BLaER1 (cell line): ENCODE results near the gene BRI3.

Source experiments
- H3K27ac ChIP-seq: shearing (Covaris generic); formaldehyde crosslinking; 2 replicates; pipeline ENCODE4 v1.8.1; 2022
- H3K27me3 ChIP-seq: shearing (Covaris generic); formaldehyde crosslinking; 2 replicates; pipeline ENCODE4 v1.8.1; 2022
- H3K36me3 ChIP-seq: shearing (Covaris generic); formaldehyde crosslinking; 2 replicates; pipeline ENCODE4 v1.8.1; 2022
- H3K4me1 ChIP-seq: shearing (Covaris generic); formaldehyde crosslinking; 2 replicates; pipeline ENCODE4 v1.8.1; 2022
- H3K4me2 ChIP-seq: shearing (Covaris generic); formaldehyde crosslinking; 2 replicates; pipeline ENCODE4 v1.8.1; 2022
- H3K4me3 ChIP-seq: shearing (Covaris generic); formaldehyde crosslinking; 2 replicates; pipeline ENCODE4 v1.8.1; 2022
- H3K9ac ChIP-seq: shearing (Covaris generic); formaldehyde crosslinking; 2 replicates; pipeline ENCODE4 v1.8.1; 2022
- H3K9me3 ChIP-seq: shearing (Covaris generic); formaldehyde crosslinking; 2 replicates; pipeline ENCODE4 v1.8.1; 2022
- H4K20me1 ChIP-seq: shearing (Covaris generic); formaldehyde crosslinking; 2 replicates; pipeline ENCODE4 v1.8.1; 2022
- Cebpa-rat ChIP-seq: shearing (Covaris generic); IDR thresholded peaks from 2 replicates; pipeline ENCODE4 v1.8.1; 2022

BRI3 gene

GRCh38 chr7:98317366-98318040 lies 36.0 kb downstream of the BRI3 start:
- no peaks in the 10 kb centered on the region for H3K36me3 ChIP-seq
- H3K4me3 ChIP-seq: no peak overlapping the region
- no peak overlapping the region for H3K27ac ChIP-seq
- H4K20me1 ChIP-seq: no peaks in the 10 kb centered on the region
- H3K9me3 ChIP-seq: peaks cover 12% of the 10 kb centered on the region
- no peak overlapping the region for H3K9ac ChIP-seq
- no peaks in the 10 kb centered on the region for H3K27me3 ChIP-seq
- peaks cover 84% of the 10 kb centered on the region for H3K4me1 ChIP-seq
- H3K4me2 ChIP-seq: no peak overlapping the region
- TF ChIP-seq Cebpa-rat: no peak

GRCh38 chr7:98319176-98319575 lies 37.7 kb downstream of the BRI3 start:
- peaks cover 78% of the 10 kb centered on the region for H3K4me1 ChIP-seq
- H4K20me1 ChIP-seq: no peaks in the 10 kb centered on the region
- H3K4me2 ChIP-seq: 0 out of 2 replicates have a peak overlapping the region, but pooled peaks have one; percentile 76
- peaks cover 12% of the 10 kb centered on the region for H3K9me3 ChIP-seq
- no peak overlapping the region for H3K27ac ChIP-seq
- H3K27me3 ChIP-seq: no peaks in the 10 kb centered on the region
- H3K36me3 ChIP-seq: no peaks in the 10 kb centered on the region
- TF ChIP-seq Cebpa-rat: no peak
- H3K4me3 ChIP-seq: no peak overlapping the region
- H3K9ac ChIP-seq: no peak overlapping the region

DNA sequence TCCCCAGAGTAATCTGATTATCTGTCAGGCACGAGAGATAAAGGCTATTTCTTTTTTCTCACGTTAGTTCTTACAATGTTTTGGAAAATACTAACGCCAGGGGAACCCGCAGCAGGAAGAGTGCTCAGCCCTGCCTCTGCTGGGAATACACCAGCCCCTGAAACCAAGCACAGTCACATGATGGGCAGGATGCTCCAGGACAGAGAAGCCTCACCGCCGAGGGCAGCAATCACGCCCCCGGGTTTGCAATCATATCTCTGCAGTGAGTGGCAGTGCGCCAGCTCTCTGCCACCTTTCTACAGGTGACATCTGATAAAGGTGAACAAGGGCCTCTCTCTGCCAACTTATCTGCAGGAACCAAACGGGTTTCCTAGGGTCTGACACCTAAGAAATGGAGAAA lies 39.8 kb downstream of the BRI3 start:
- peaks cover 57% of the 10 kb centered on the region for H3K4me1 ChIP-seq
- H3K27me3 ChIP-seq: no peaks in the 10 kb centered on the region
- H3K27ac ChIP-seq: 0 out of 2 replicates have a peak overlapping the region, but pooled peaks have one; percentile 11
- no peaks in the 10 kb centered on the region for H4K20me1 ChIP-seq
- TF ChIP-seq Cebpa-rat: no peak
- H3K4me2 ChIP-seq: peak overlapping the region; percentile 76
- H3K9me3 ChIP-seq: peaks cover 6% of the 10 kb centered on the region
- H3K4me3 ChIP-seq: no peak overlapping the region
- no peak overlapping the region for H3K9ac ChIP-seq
- H3K36me3 ChIP-seq: no peaks in the 10 kb centered on the region; the same call in 1 of the 2 replicates

GRCh38 chr7:98322331-98323270 lies 41.1 kb downstream of the BRI3 start:
- Histone ChIP-seq H4K20me1 (no peaks in the 10 kb centered on the region), H3K27me3 (no peaks in the 10 kb centered on the region), H3K27ac (no peak overlapping the region), H3K4me2 (peak overlapping the region; percentile 76), H3K9ac (no peak overlapping the region), H3K4me3 (no peak overlapping the region), H3K9me3 (no peaks in the 10 kb centered on the region), H3K4me1 (peaks cover 54% of the 10 kb centered on the region), H3K36me3 (no peaks in the 10 kb centered on the region; the same call in 1 of the 2 replicates)
- no peak for TF ChIP-seq Cebpa-rat

DNA sequence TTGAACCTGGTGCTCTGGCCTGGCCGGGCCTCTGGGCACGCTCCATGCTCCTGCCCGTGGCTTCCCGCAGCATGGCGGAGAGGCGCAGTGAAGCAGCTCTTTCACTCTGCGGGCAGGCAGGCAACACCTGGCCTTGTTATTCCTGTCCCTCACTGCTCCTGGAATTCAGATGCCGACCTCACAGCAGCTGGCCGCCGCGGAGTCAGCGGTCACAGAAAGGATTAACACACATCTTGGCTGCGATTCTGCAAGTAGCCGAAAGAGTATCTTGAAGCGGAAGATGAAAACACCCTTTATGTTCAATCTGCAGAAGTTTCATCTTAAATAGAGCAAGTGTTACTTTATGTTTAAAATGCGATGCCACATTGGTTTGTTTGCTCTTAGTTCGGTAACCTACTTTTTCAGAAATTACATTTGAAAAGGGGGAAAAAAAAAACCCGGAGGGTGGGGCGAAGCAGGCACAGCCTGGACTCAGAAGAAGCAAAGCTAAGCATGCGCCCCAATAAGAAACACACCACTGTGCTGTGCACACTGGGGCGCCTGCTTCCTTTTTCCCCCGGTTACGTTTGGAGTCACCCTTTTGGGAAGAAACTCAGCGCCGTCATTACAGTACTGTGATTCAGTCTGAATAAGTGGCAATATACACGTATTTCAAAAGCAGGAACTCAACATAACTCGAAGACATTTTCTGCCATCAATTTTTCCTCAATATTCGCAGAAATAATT lies 42.3 kb downstream of the BRI3 start:
- no peak for TF ChIP-seq Cebpa-rat
- Histone ChIP-seq H3K27me3 (no peaks in the 10 kb centered on the region), H3K4me3 (no peak overlapping the region), H3K4me1 (peaks cover 55% of the 10 kb centered on the region), H3K4me2 (no peak overlapping the region), H4K20me1 (no peaks in the 10 kb centered on the region), H3K27ac (no peak overlapping the region), H3K9me3 (no peaks in the 10 kb centered on the region), H3K36me3 (no peaks in the 10 kb centered on the region; the same call in 1 of the 2 replicates), H3K9ac (no peak overlapping the region)

DNA sequence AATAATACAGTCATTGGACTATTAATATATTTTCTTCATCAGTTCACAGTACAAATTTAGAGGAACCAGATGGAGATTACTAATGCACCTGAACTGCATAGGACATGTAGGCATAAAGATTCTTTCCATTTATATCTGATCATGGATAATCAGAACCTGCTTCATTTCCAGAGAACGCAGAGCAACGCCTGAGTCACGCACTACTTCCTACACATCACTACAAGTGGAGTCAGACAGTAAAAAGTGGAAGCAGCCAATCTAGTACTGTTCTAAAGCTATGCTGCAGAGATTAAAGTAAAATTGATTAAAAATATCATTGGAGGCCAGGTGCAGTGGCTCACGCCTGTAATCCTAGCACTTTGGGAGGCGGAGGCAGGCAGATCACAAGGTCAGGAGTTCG lies 43.3 kb downstream of the BRI3 start:
- H3K27me3 ChIP-seq: no peaks in the 10 kb centered on the region
- H3K36me3 ChIP-seq: no peaks in the 10 kb centered on the region; the same call in 1 of the 2 replicates
- TF ChIP-seq Cebpa-rat: no peak
- H3K4me2 ChIP-seq: no peak overlapping the region
- peaks cover 57% of the 10 kb centered on the region for H3K4me1 ChIP-seq
- H3K9ac ChIP-seq: no peak overlapping the region
- no peaks in the 10 kb centered on the region for H3K9me3 ChIP-seq
- no peak overlapping the region for H3K4me3 ChIP-seq
- no peaks in the 10 kb centered on the region for H4K20me1 ChIP-seq
- no peak overlapping the region for H3K27ac ChIP-seq

DNA sequence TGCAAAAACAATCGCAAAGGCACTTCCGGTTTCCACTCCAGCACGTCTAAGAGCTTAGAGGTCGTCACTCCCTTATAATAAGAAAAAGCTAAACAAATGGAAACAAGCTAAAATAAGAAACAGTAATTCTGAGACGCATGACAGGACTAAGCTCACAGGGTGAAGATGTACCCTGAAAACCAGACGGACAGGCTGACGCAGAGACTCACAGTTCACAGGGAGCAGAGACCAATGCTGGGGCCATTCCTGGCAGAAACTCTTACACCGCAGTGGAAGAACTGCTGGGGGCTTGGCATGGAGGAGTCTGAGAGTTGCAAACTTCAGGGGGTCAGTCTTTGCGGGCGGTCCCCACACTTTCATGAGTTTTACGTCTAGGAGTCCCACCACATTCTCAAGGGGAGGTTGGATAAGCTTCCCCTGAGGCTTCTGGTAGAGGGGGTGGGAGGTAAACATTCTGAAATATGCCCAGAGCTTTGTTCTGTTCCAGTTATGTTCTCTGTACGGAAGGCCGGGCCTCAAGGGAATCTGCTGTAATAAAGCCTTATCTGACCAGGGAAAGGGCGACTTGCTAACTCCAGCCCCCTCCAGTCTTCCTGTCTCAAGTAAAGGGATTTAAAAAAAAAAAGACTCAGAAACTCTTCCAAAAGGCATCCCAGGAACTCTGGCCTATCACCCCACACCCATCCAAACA lies 47.8 kb downstream of the BRI3 start:
- Histone ChIP-seq H3K4me1 (peaks cover 23% of the 10 kb centered on the region), H3K9ac (peak overlapping the region; percentile 48), H3K36me3 (no peaks in the 10 kb centered on the region; the same call in 1 of the 2 replicates), H3K4me3 (0 out of 2 replicates have a peak overlapping the region, but pooled peaks have one; percentile 13), H3K27me3 (no peaks in the 10 kb centered on the region), H4K20me1 (no peaks in the 10 kb centered on the region), H3K4me2 (peak overlapping the region; percentile 74), H3K9me3 (no peaks in the 10 kb centered on the region), H3K27ac (peak overlapping the region; percentile 76)
- no peak for TF ChIP-seq Cebpa-rat

DNA sequence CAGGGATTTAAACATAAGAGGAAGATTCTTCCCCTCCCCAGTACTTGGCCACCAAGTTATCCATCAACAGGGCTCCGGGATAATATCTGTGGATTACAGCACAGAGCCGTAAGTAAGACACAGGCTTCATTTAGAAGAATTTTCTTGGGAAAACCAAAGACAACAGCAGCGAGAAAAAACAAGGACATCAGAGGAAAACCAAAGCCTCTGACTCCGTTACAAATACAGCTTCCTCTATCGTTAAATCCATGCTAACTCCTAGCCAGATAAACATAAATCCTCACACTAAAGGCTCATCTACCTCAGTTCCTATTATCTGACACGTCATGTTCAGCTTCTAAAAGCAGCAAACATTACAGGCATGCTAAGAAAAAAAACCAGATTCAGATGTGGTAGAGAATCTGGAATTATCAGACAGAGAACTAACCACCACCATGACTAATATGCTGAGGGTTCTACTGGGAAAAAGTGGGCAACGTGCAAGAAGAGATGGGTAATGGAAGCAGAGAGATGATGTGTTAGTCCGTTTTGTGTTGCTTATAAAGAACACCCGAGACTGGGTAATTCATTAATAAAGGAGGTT lies 48.4 kb downstream of the BRI3 start:
- H3K4me1 ChIP-seq: peaks cover 23% of the 10 kb centered on the region

More for the DNA sequence above, 48.4 kb downstream of the BRI3 start:
- H3K27me3 ChIP-seq: no peaks in the 10 kb centered on the region
- H3K27ac ChIP-seq: peak overlapping the region; percentile 76
- no peak for TF ChIP-seq Cebpa-rat
- H3K4me2 ChIP-seq: peak overlapping the region; percentile 74
- peak overlapping the region; percentile 48; the same call in 1 of the 2 replicates for H3K9ac ChIP-seq
- H3K9me3 ChIP-seq: no peaks in the 10 kb centered on the region
- H4K20me1 ChIP-seq: no peaks in the 10 kb centered on the region
- no peaks in the 10 kb centered on the region; the same call in 1 of the 2 replicates for H3K36me3 ChIP-seq
- 0 out of 2 replicates have a peak overlapping the region, but pooled peaks have one; percentile 13 for H3K4me3 ChIP-seq
